B cell (primary cell): ENCODE results near the gene RNF166.

Experiments
- CTCF ChIP-seq: fragments of 200-600 bp; IDR thresholded peaks from one replicate; pipeline ENCODE4 v1.8.0; 2022; ENCODE audit warnings: antibody characterized with exemption, mild to moderate bottlenecking
- EZH2 ChIP-seq: IDR thresholded peaks from 2 replicates; pipeline ENCODE4 v1.6.1; 2012; ENCODE audit warnings: borderline replicate concordance, low read depth, mild to moderate bottlenecking, moderate library complexity, low read length; ENCODE audit not compliant: insufficient read depth, poor library complexity, severe bottlenecking

GRCh38 chr16:88665570-88665969 lies 40.6 kb downstream of the RNF166 start:
- no peak for TF ChIP-seq CTCF
- TF ChIP-seq EZH2: no peak
